GM12873 (cell line): ENCODE measurements around the gene ZNF821.

Experiments used
- CTCF ChIP-seq: IDR thresholded peaks from 2 replicates; pipeline ENCODE4 v1.5.1; 2012; ENCODE audit warnings: low read depth, mild to moderate bottlenecking, moderate library complexity, low read length, control low read depth; ENCODE audit not compliant: insufficient read depth; ENCODE audit errors: missing control alignments

Gene ZNF821

GRCh38 chr16:71915350-71915749 lies 31.4 kb upstream of the ZNF821 start:
- TF ChIP-seq CTCF, result no peak

GRCh38 chr16:71914802-71915201 lies 30.8 kb upstream of the ZNF821 start:
- no peak for TF ChIP-seq CTCF

GRCh38 chr16:71912534-71913275 lies 28.7 kb upstream of the ZNF821 start:
- no peak for TF ChIP-seq CTCF

- no peak for TF ChIP-seq CTCF
These were observed 27.1 kb upstream of the ZNF821 start for GRCh38 chr16:71911121-71911520.

GRCh38 chr16:71904239-71904638 lies 20.3 kb upstream of the ZNF821 start:
- TF ChIP-seq CTCF, result no peak

GRCh38 chr16:71903608-71904007 lies 19.6 kb upstream of the ZNF821 start:
- TF ChIP-seq CTCF, result no peak

- TF ChIP-seq CTCF, result no peak
These were observed 18.8 kb upstream of the ZNF821 start for GRCh38 chr16:71902656-71903365.
